ENCODE data around the gene SCEL.
"Not testable (repeated sequence)": the region's sequence is repeated elsewhere in the genome, so short reads cannot be mapped to it uniquely, and the experiment has no call there.

Gene SCEL

GRCh38 chr13:77637588-77637987, 102.1 kb downstream of the SCEL start:
- no peak for DNase-seq
- Histone ChIP-seq H3K79me1 (replicated peaks; ENCODE audit: low read length, poor library complexity, severe bottlenecking) (no peaks in the 10 kb centered on the region), H2BK120ac (ENCODE audit: low read depth, low read length) (no peak overlapping the region), H3K14ac (ENCODE audit: low read length in 2 of 2) (no peak overlapping the region), H3K4ac (ENCODE audit: low read depth in 1 of 2, low read length in 2 of 2) (no peak overlapping the region), H2BK15ac (ENCODE audit: low read depth, poor library complexity, severe bottlenecking) (no peak overlapping the region), H3K4me2 (ENCODE audit: low read length, poor library complexity, severe bottlenecking) (no peak overlapping the region), H3K27me3 (ENCODE audit: control insufficient read depth in 1 of 2, insufficient read depth in 1 of 2, low read length in 2 of 2) (no peaks in the 10 kb centered on the region), H3K27ac (ENCODE audit: low read length, poor library complexity, severe bottlenecking) (no peak overlapping the region), H3K4me1 (ENCODE audit: control insufficient read depth, insufficient read depth, low read depth, low read length) (no peaks in the 10 kb centered on the region), H3K23ac (ENCODE audit: low read length in 2 of 2) (no peak overlapping the region), H2AK5ac (ENCODE audit: low read length, severe bottlenecking) (no peak overlapping the region), H3K9me3 (ENCODE audit: control insufficient read depth, low read length) (no peaks in the 10 kb centered on the region), H2AFZ (ENCODE audit: low read depth, low read length) (no peak overlapping the region), H2BK5ac (ENCODE audit: low read depth, low read length, poor library complexity, severe bottlenecking) (no peak overlapping the region), H4K91ac (ENCODE audit: low read length) (no peak overlapping the region), H4K8ac (ENCODE audit: low read length) (no peak overlapping the region), H2BK12ac (ENCODE audit: low read length in 2 of 2) (no peak overlapping the region), H3K18ac (ENCODE audit: low read depth in 1 of 2, low read length in 2 of 2) (no peak overlapping the region), H3K9ac (ENCODE audit: low read length) (no peak overlapping the region), H3K4me3 (ENCODE audit: insufficient read depth in 1 of 2, low read depth in 1 of 2, low read length in 2 of 2) (no peak overlapping the region), H3K36me3 (ENCODE audit: control insufficient read depth in 1 of 2, insufficient read depth in 2 of 2, low read depth in 1 of 2, low read length in 2 of 2) (no peaks in the 10 kb centered on the region)
- WGBS: 83% methylated on average over 1 of the region's 1 CpG

DNA sequence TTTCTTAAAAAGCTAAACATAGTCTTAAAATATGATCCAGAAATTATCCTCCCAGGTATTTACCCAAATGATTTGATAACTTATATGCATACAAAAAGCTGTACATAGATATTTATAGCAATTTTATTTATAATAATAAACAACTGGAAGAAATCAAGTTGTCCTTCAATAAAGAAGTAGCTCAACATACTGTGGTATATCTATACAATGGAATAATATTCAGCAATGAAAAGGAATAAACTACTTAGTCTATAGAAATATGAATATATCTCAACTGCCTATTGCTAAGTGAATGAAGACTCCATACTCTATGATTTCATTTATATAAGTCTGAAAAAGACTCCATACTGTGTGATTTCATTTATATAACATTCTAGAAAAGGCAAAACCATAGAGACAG, 114.9 kb downstream of the SCEL start:
- Histone ChIP-seq H3K4me2 (ENCODE audit: low read length, poor library complexity, severe bottlenecking) (no peak overlapping the region), H3K4me3 (ENCODE audit: insufficient read depth in 1 of 2, low read depth in 1 of 2, low read length in 2 of 2) (no peak overlapping the region), H3K27me3 (ENCODE audit: control insufficient read depth in 1 of 2, insufficient read depth in 1 of 2, low read length in 2 of 2) (no peaks in the 10 kb centered on the region), H3K36me3 (ENCODE audit: control insufficient read depth in 1 of 2, insufficient read depth in 2 of 2, low read depth in 1 of 2, low read length in 2 of 2) (no peaks in the 10 kb centered on the region), H2BK5ac (ENCODE audit: low read depth, low read length, poor library complexity, severe bottlenecking) (no peak overlapping the region), H3K9ac (ENCODE audit: low read length) (no peak overlapping the region), H3K9me3 (ENCODE audit: control insufficient read depth, low read length) (no peaks in the 10 kb centered on the region), H3K79me1 (replicated peaks; ENCODE audit: low read length, poor library complexity, severe bottlenecking) (no peaks in the 10 kb centered on the region), H2AK5ac (ENCODE audit: low read length, severe bottlenecking) (no peak overlapping the region), H2AFZ (ENCODE audit: low read depth, low read length) (no peak overlapping the region), H3K4ac (ENCODE audit: low read depth in 1 of 2, low read length in 2 of 2) (no peak overlapping the region), H3K4me1 (ENCODE audit: control insufficient read depth, insufficient read depth, low read depth, low read length) (no peaks in the 10 kb centered on the region), H2BK12ac (ENCODE audit: low read length in 2 of 2) (no peak overlapping the region), H2BK15ac (ENCODE audit: low read depth, poor library complexity, severe bottlenecking) (no peak overlapping the region), H3K14ac (ENCODE audit: low read length in 2 of 2) (no peak overlapping the region), H3K23ac (ENCODE audit: low read length in 2 of 2) (no peak overlapping the region), H4K8ac (ENCODE audit: low read length) (no peak overlapping the region), H2BK120ac (ENCODE audit: low read depth, low read length) (no peak overlapping the region), H3K18ac (ENCODE audit: low read depth in 1 of 2, low read length in 2 of 2) (no peak overlapping the region), H4K91ac (ENCODE audit: low read length) (no peak overlapping the region), H3K27ac (ENCODE audit: low read length, poor library complexity, severe bottlenecking) (no peak overlapping the region)
- no peak for DNase-seq

DNA sequence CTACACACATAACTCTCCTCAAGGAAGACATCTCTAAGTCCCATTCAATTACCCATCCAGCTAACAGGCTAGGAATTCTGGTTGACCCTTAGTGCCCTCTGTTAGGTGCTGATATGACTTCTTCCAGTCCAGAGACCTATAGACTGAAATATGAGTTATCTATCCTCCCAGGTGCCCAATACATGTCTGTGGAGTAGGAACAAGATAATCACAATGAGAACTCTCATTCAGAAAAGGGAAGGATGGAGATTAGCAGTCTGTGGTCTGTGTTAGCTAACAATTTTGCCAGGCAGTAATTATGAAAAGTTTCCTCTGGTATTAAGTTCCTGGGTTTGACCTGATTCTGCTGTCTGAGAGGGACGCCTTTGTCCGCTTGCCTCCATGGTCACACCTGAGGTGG, 117.8 kb downstream of the SCEL start:
- Histone ChIP-seq H3K4me1 (ENCODE audit: control insufficient read depth, insufficient read depth, low read depth, low read length) (no peaks in the 10 kb centered on the region), H3K4ac (ENCODE audit: low read depth in 1 of 2, low read length in 2 of 2) (no peak overlapping the region), H3K14ac (ENCODE audit: low read length in 2 of 2) (no peak overlapping the region), H3K9me3 (ENCODE audit: control insufficient read depth, low read length) (peaks cover 6% of the 10 kb centered on the region), H3K79me1 (replicated peaks; ENCODE audit: low read length, poor library complexity, severe bottlenecking) (no peaks in the 10 kb centered on the region), H3K4me3 (ENCODE audit: insufficient read depth in 1 of 2, low read depth in 1 of 2, low read length in 2 of 2) (no peak overlapping the region), H2BK15ac (ENCODE audit: low read depth, poor library complexity, severe bottlenecking) (no peak overlapping the region), H3K9ac (ENCODE audit: low read length) (no peak overlapping the region), H4K8ac (ENCODE audit: low read length) (no peak overlapping the region), H3K27me3 (ENCODE audit: control insufficient read depth in 1 of 2, insufficient read depth in 1 of 2, low read length in 2 of 2) (no peaks in the 10 kb centered on the region), H2BK120ac (ENCODE audit: low read depth, low read length) (no peak overlapping the region), H3K4me2 (ENCODE audit: low read length, poor library complexity, severe bottlenecking) (no peak overlapping the region), H2AFZ (ENCODE audit: low read depth, low read length) (no peak overlapping the region), H3K18ac (ENCODE audit: low read depth in 1 of 2, low read length in 2 of 2) (no peak overlapping the region), H2BK12ac (ENCODE audit: low read length in 2 of 2) (no peak overlapping the region), H2BK5ac (ENCODE audit: low read depth, low read length, poor library complexity, severe bottlenecking) (no peak overlapping the region), H3K23ac (ENCODE audit: low read length in 2 of 2) (no peak overlapping the region), H4K91ac (ENCODE audit: low read length) (no peak overlapping the region), H3K27ac (ENCODE audit: low read length, poor library complexity, severe bottlenecking) (no peak overlapping the region), H3K36me3 (ENCODE audit: control insufficient read depth in 1 of 2, insufficient read depth in 2 of 2, low read depth in 1 of 2, low read length in 2 of 2) (no peaks in the 10 kb centered on the region), H2AK5ac (ENCODE audit: low read length, severe bottlenecking) (no peak overlapping the region)
- 87% methylated on average over 2 of the region's 2 CpGs for WGBS
- DNase-seq: no peak

- H3K14ac ChIP-seq (ENCODE audit: low read length in 2 of 2); DNase-seq; H3K4me2 ChIP-seq (ENCODE audit: low read length, poor library complexity, severe bottlenecking); H2BK12ac ChIP-seq (ENCODE audit: low read length in 2 of 2); H3K27ac ChIP-seq (ENCODE audit: low read length, poor library complexity, severe bottlenecking); H2BK15ac ChIP-seq (ENCODE audit: low read depth, poor library complexity, severe bottlenecking); H3K18ac ChIP-seq (ENCODE audit: low read depth in 1 of 2, low read length in 2 of 2); H2BK120ac ChIP-seq (ENCODE audit: low read depth, low read length); H3K4me3 ChIP-seq (ENCODE audit: insufficient read depth in 1 of 2, low read depth in 1 of 2, low read length in 2 of 2); H3K4me1 ChIP-seq (ENCODE audit: control insufficient read depth, insufficient read depth, low read depth, low read length); H3K4ac ChIP-seq (ENCODE audit: low read depth in 1 of 2, low read length in 2 of 2); H3K79me1 ChIP-seq (replicated peaks; ENCODE audit: low read length, poor library complexity, severe bottlenecking); H2BK5ac ChIP-seq (ENCODE audit: low read depth, low read length, poor library complexity, severe bottlenecking); H4K91ac ChIP-seq (ENCODE audit: low read length); H2AK5ac ChIP-seq (ENCODE audit: low read length, severe bottlenecking); H3K36me3 ChIP-seq (ENCODE audit: control insufficient read depth in 1 of 2, insufficient read depth in 2 of 2, low read depth in 1 of 2, low read length in 2 of 2); H3K27me3 ChIP-seq (ENCODE audit: control insufficient read depth in 1 of 2, insufficient read depth in 1 of 2, low read length in 2 of 2); H4K8ac ChIP-seq (ENCODE audit: low read length); H3K23ac ChIP-seq (ENCODE audit: low read length in 2 of 2); H2AFZ ChIP-seq (ENCODE audit: low read depth, low read length); H3K9ac ChIP-seq (ENCODE audit: low read length): not testable (repeated sequence)
- WGBS: 87% methylated on average over 22 of the region's 23 CpGs
- peaks cover 11% of the 10 kb centered on the region for H3K9me3 ChIP-seq (ENCODE audit: control insufficient read depth, low read length)
Measured at GRCh38 chr13:77660016-77660415, 124.5 kb downstream of the SCEL start.

Data from mesenchymal stem cell (in vitro differentiated cells and primary cell).